HK-2 (cell line): ENCODE results near the gene GPR161.

Source experiments
- DNase-seq: peaks from one replicate; pipeline ENCODE4 v3.0.0-alpha.2; 2018; ENCODE audit not compliant: unreplicated experiment

Gene GPR161

DNA sequence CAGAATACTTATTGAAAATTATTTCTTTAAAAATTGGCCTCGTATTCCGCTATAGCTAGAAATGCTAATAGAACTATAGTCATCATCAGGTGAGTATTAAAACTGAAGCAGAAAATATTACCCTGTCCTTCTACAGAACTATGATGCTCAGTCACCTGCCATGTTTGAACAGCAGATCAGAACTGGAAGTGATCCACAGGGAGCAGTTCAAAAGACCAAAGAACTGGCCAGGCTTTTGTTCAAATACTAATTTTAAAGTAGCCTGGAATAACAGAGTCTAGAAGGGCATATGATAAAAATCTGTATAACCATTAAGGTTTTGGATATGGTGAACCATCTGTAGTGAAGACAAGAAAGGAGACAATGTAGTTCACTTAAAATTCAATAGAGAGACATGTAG lies 94.4 kb downstream of the GPR161 start:
- DNase-seq, result no peak

DNA sequence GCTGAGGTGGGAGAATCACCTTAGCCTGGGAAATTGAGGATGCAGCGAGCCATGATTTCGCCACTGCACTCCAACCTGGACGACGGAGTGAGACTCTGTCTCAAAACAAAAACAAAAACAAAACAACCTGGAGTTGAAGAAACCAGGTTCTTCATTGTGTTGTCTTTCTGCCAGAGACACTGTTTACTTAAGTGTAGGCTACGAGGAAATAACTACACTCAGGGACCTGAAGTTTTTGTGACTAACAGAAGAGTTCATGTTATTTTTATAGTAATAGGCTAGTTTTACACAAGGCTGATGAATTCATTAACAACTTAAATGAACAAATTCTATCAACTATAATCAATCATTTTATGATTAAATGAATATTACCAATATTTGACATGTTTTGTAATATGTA lies 101.4 kb downstream of the GPR161 start:
- DNase-seq, result no peak

DNA sequence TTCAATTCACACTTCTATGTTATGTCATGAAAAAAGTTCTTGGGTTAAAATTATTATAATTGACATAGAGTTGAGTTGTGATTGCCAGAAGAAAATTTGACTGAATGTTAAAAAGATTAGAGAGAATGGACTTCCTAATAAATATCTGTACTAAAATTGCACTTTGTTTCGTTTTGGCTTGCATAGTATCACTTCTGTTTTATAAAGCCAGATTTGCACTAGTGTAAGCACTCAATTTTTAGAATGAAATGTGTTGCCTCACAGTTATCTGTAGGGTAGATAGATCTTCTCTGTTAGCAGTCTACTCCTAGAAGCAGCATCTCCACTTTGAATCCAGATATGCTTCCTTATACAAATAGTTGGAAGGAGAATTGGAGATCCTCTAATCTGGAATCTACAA lies 104.7 kb downstream of the GPR161 start:
- DNase-seq, result no peak

DNA sequence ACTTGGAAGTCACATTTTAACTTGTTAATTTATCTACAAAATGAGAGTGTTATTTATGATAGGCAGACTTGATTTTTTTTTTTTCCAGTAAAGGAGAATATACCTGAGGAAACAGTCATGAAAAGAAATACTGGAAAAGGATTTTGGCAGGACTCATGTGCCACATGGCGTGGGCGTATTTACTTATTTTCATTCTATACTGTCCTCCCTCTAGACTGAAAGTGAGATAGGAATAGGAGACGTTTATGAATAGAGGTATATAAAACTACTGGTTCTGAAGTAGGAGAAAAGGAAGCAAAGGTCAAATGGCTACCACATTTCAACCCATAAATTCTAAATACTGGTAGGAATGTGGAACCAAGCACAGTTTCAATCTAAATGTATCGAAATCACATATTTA lies 105.1 kb downstream of the GPR161 start:
- no peak for DNase-seq

DNA sequence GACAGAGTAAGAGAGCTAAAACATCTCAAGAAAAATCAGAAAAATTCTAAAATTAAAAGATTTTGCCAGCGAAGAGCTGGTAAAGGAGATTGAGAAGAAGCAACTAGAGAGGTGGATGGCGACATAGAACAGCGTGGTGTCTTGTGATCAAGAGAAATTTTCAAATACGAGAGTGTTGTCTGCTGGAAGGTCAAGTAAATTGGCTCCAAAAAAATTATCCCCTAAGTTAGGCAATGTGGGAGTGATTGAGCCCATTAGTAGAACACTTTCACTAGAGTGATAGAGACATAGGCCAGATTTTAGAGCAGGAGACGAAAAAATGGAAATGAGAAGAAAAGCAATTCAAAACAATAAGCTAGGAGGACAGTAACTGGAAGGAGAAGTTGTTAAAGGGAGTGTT lies 105.5 kb downstream of the GPR161 start:
- DNase-seq, result no peak
